Hepatocyte (in vitro differentiated cells): ENCODE data around the gene PLIN4. TPM values are rescaled to one million over a fixed set of nuclear protein-coding genes. Genes with fewer than 3 reads are reported as not detected.
A peak's percentile ranks its signal among the peaks of the same experiment; 100 is the strongest.

Experiments used
- DNase-seq: peaks from one replicate; pipeline ENCODE4 v3.0.0-alpha.2; 2016; ENCODE audit warnings: low spot score
- H2AFZ ChIP-seq: fragments of 200-600 bp; sonication (generic); 2 replicates; pipeline ENCODE4 v1.6.0; 2016; ENCODE audit warnings: antibody characterized with exemption, mild to moderate bottlenecking
- H3K27ac ChIP-seq: fragments of 200-600 bp; sonication (generic); 2 replicates; pipeline ENCODE4 v1.5.1; 2016; ENCODE audit warnings: mild to moderate bottlenecking
- H3K27me3 ChIP-seq: fragments of 200-600 bp; sonication (generic); 2 replicates; pipeline ENCODE4 v1.6.1; 2016
- H3K36me3 ChIP-seq: fragments of 200-600 bp; sonication (generic); replicated peaks from 2 replicates; pipeline ENCODE4 v1.5.1; 2016; ENCODE audit warnings: low read depth; ENCODE audit not compliant: insufficient read depth
- H3K4me1 ChIP-seq: fragments of 200-600 bp; sonication (generic); 2 replicates; pipeline ENCODE4 v1.5.1; 2016; ENCODE audit warnings: mild to moderate bottlenecking, moderate library complexity; ENCODE audit not compliant: insufficient read depth
- H3K4me2 ChIP-seq: fragments of 200-600 bp; sonication (generic); 2 replicates; pipeline ENCODE4 v1.6.0; 2016
- H3K4me3 ChIP-seq: fragments of 200-600 bp; sonication (generic); 2 replicates; pipeline ENCODE4 v1.5.1; 2016; ENCODE audit warnings: mild to moderate bottlenecking
- H3K79me2 ChIP-seq: fragments of 200-600 bp; sonication (generic); 2 replicates; pipeline ENCODE4 v1.6.0; 2017; ENCODE audit warnings: mild to moderate bottlenecking
- H3K9me2 ChIP-seq: fragments of 200-600 bp; sonication (generic); replicated peaks from 2 replicates; pipeline ENCODE4 v1.6.0; 2017; ENCODE audit warnings: mild to moderate bottlenecking; ENCODE audit not compliant: insufficient read depth
- H3K9me3 ChIP-seq: fragments of 200-600 bp; sonication (generic); 2 replicates; pipeline ENCODE4 v1.5.1; 2016; ENCODE audit warnings: low read depth, mild to moderate bottlenecking
- H4K20me1 ChIP-seq: fragments of 200-600 bp; sonication (generic); 2 replicates; pipeline ENCODE4 v1.6.0; 2016; ENCODE audit warnings: mild to moderate bottlenecking; ENCODE audit not compliant: insufficient read depth, poor library complexity, severe bottlenecking
- CTCF ChIP-seq: fragments of 200-600 bp; sonication (generic); IDR thresholded peaks from 2 replicates; pipeline ENCODE4 v1.5.1; 2016; ENCODE audit warnings: antibody characterized with exemption, mild to moderate bottlenecking; ENCODE audit not compliant: poor library complexity
- EZH2 ChIP-seq: fragments of 200-600 bp; sonication (generic); IDR thresholded peaks from 2 replicates; pipeline ENCODE4 v1.6.1; 2016; ENCODE audit warnings: antibody characterized with exemption, mild to moderate bottlenecking, borderline replicate concordance
- EZH2phosphoT487 ChIP-seq: fragments of 200-600 bp; sonication (generic); IDR thresholded peaks from one replicate; pipeline ENCODE4 v1.6.1; 2018; ENCODE audit warnings: antibody characterized with exemption, mild to moderate bottlenecking, low read depth, moderate library complexity; ENCODE audit not compliant: unreplicated experiment, severe bottlenecking
- WGBS: methylation state at CpG from one replicate; pipeline ENCODE4 v1.1.6; 2016; ENCODE audit warnings: low lambda C conversion rate; ENCODE audit errors: missing lambda C conversion rate; 5-methylcytosine and 5-hydroxymethylcytosine counted together
- polyA plus RNA-seq: library from polyadenylated mRNA; unstranded; fragments of >200 nt; fragmentation: Nextera tagmentation; extraction: Ambion mirVana; gene quantifications from 2 replicates; pipeline ENCODE4 v1.2.1, GENCODE V29; 2016
- total RNA-seq: library from RNA; depleted of rRNA; stranded (reverse); fragments of >200 nt; gene quantifications from 2 replicates; pipeline ENCODE4 v1.2.3, GENCODE V29; 2014

PLIN4 gene
- total and polyA plus RNA-seq, 2 experiments from 2014 or later: 0.17 to 0.27 TPM

- peak within 1 kb of the TSS; percentile 76 for H3K4me2 ChIP-seq
- no peak within 1 kb of the TSS for H3K4me3 ChIP-seq
- H3K9me3 ChIP-seq: no peaks in the 10 kb centered on the region
- WGBS: 19% methylated on average over 29 of the region's 49 CpGs
- no peaks in the 10 kb centered on the region for H3K79me2 ChIP-seq
- H3K27me3 ChIP-seq: no peaks in the 10 kb centered on the region
- no peaks in the 10 kb centered on the region for H3K36me3 ChIP-seq
- H3K9me2 ChIP-seq: no peaks in the 10 kb centered on the region
- H3K27ac ChIP-seq: no peak within 1 kb of the TSS
- peak; percentile 85 for DNase-seq
- H3K4me1 ChIP-seq: no peaks in the 10 kb centered on the region
- no peaks in the 10 kb centered on the region for H4K20me1 ChIP-seq
- H2AFZ ChIP-seq: no peak within 1 kb of the TSS
- TF ChIP-seq EZH2: no peak
- no peak for TF ChIP-seq CTCF
- TF ChIP-seq EZH2phosphoT487: no peak
These were observed 16.8 kb upstream of the PLIN4 start, which contains the start of gene PLIN5 for GRCh38 chr19:4534836-4535658. TSS of gene PLIN5 (minus strand) at chr19:4535224. CDS start at chr19:4534074, 1,150 bp downstream.

GRCh38 chr19:4533835-4534424 lies 15.6 kb upstream of the PLIN4 start:
- H3K4me1 ChIP-seq: no peaks in the 10 kb centered on the region
- no peaks in the 10 kb centered on the region for H3K36me3 ChIP-seq
- no peaks in the 10 kb centered on the region for H3K79me2 ChIP-seq
- WGBS: 86% methylated on average over 9 of the region's 9 CpGs
- DNase-seq: no peak
- no peak overlapping the region for H3K4me2 ChIP-seq
- H3K9me2 ChIP-seq: no peaks in the 10 kb centered on the region
- no peak overlapping the region for H2AFZ ChIP-seq
- no peaks in the 10 kb centered on the region for H3K9me3 ChIP-seq
- no peaks in the 10 kb centered on the region for H4K20me1 ChIP-seq
- TF ChIP-seq CTCF (no peak), EZH2phosphoT487 (no peak), EZH2 (no peak)
- H3K27ac ChIP-seq: no peak overlapping the region
- H3K4me3 ChIP-seq: no peak overlapping the region
- H3K27me3 ChIP-seq: no peaks in the 10 kb centered on the region

GRCh38 chr19:4533334-4533733 lies 15.0 kb upstream of the PLIN4 start:
- no peak for DNase-seq
- Histone ChIP-seq H3K9me3 (no peaks in the 10 kb centered on the region), H3K27ac (no peak overlapping the region), H3K4me3 (no peak overlapping the region), H3K36me3 (no peaks in the 10 kb centered on the region), H4K20me1 (no peaks in the 10 kb centered on the region), H3K27me3 (no peaks in the 10 kb centered on the region), H3K9me2 (no peaks in the 10 kb centered on the region), H3K4me2 (no peak overlapping the region), H3K79me2 (no peaks in the 10 kb centered on the region), H3K4me1 (no peaks in the 10 kb centered on the region), H2AFZ (no peak overlapping the region)
- no peak for TF ChIP-seq EZH2phosphoT487
- TF ChIP-seq EZH2: no peak
- no peak for TF ChIP-seq CTCF
- WGBS: 89% methylated on average over 9 of the region's 9 CpGs
